ENCODE data around the gene TTC28.

Gene TTC28

DNA sequence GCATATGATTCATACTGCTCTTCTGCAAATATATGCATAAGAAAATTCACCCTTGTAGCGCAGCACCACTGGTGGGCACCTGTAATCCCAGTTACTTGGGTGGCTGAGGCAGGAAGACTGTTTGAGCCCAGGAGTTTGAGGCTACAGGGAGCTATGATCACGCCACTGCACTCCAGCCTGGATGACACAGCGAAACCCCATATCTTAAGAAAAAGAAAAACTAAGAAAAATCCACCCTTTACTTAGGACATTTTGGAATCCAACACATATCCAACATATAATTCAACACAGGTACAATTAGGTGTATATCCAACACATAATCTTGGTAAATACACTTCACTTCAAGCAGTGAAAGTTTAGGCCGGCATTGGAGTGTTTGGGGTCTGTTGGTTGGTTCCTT, 505.1 kb downstream of the TTC28 start:
- H3K9ac ChIP-seq (ENCODE audit: low read depth, low read length, poor library complexity, severe bottlenecking): no peak overlapping the region
- H3K4me1 ChIP-seq (ENCODE audit: insufficient read depth, low read length, poor library complexity, severe bottlenecking): peaks cover 48% of the 10 kb centered on the region
- no peak overlapping the region for H3K4me3 ChIP-seq (ENCODE audit: low read length, poor library complexity, severe bottlenecking)
- peak overlapping the region; percentile 1 for H3K4me2 ChIP-seq (ENCODE audit: low read depth, low read length, poor library complexity, severe bottlenecking)
- no peaks in the 10 kb centered on the region for H3K27me3 ChIP-seq (ENCODE audit: insufficient read depth, low read length, poor library complexity, severe bottlenecking)
- no peak overlapping the region for H2AFZ ChIP-seq (ENCODE audit: low read length)
- peaks cover 16% of the 10 kb centered on the region for H3F3A ChIP-seq (ENCODE audit: low read depth)
- H3K9me3 ChIP-seq (ENCODE audit: insufficient read depth, low read depth, low read length): peaks cover 6% of the 10 kb centered on the region; the same call in 1 of the 2 replicates
- 0 out of 2 replicates have a peak, but pooled peaks cover 8% of the 10 kb centered on the region for H3K36me3 ChIP-seq (ENCODE audit: insufficient read depth, low read length)
- peaks cover 89% of the 10 kb centered on the region for H3K79me2 ChIP-seq (ENCODE audit: insufficient read depth, low read length)
- TF ChIP-seq, protein P1, sequence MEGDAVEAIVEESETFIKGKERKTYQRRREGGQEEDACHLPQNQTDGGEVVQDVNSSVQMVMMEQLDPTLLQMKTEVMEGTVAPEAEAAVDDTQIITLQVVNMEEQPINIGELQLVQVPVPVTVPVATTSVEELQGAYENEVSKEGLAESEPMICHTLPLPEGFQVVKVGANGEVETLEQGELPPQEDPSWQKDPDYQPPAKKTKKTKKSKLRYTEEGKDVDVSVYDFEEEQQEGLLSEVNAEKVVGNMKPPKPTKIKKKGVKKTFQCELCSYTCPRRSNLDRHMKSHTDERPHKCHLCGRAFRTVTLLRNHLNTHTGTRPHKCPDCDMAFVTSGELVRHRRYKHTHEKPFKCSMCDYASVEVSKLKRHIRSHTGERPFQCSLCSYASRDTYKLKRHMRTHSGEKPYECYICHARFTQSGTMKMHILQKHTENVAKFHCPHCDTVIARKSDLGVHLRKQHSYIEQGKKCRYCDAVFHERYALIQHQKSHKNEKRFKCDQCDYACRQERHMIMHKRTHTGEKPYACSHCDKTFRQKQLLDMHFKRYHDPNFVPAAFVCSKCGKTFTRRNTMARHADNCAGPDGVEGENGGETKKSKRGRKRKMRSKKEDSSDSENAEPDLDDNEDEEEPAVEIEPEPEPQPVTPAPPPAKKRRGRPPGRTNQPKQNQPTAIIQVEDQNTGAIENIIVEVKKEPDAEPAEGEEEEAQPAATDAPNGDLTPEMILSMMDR (conservative IDR thresholded peaks at IDR 0.05; ENCODE audit: low read length): no peak
- TF ChIP-seq EZH2phosphoT487 (IDR thresholded peaks at IDR 0.05; ENCODE audit: borderline replicate concordance): no peak
- no peaks in the 10 kb centered on the region for H3K9me2 ChIP-seq (replicated peaks; ENCODE audit: low read depth, low read length)
- H4K20me1 ChIP-seq (ENCODE audit: insufficient read depth, low read length, poor library complexity, severe bottlenecking): peaks cover 4% of the 10 kb centered on the region

DNA sequence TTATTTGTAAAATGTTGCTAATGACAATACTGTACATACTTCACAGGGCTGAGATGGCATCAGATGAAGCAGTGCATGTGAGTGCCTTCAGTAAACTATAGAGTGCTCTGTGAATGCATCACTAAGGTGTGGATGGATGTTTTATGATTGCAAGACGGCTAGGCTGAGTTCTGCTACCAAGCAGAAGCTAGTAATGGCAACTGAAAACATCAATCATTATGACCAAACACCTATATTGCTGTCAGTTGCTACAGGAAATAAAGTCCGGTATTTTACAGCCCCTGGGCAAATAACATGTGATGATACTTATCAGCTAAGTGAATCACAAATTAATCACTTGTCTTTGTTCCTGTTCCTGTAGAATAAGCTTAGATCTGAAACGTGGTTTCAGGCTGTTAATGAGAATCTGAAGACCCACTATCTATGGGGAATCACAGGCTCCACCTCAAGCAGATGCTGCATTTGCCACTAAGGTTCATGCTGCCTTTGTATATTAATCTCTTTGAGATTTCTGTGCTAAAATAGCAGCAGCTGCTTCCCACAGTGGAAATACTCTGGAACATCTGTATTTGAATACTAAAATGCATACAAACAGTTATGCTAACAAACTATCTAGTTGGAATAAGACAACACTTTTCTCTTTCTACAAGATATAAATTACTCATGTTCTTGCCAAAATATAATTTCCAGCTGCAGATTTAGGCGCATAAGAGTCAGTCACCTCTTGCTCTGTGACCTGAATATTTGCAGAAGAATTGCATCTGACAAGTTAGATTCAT, 506.6 kb downstream of the TTC28 start:
- Histone ChIP-seq H3K27me3 (ENCODE audit: insufficient read depth, low read length, poor library complexity, severe bottlenecking) (no peaks in the 10 kb centered on the region), H3K9ac (ENCODE audit: low read depth, low read length, poor library complexity, severe bottlenecking) (peak overlapping the region; percentile 65), H3K9me2 (replicated peaks; ENCODE audit: low read depth, low read length) (no peaks in the 10 kb centered on the region), H3K4me3 (ENCODE audit: low read length, poor library complexity, severe bottlenecking) (peak overlapping the region; percentile 27), H2AFZ (ENCODE audit: low read length) (no peak overlapping the region), H3F3A (ENCODE audit: low read depth) (peaks cover 16% of the 10 kb centered on the region), H3K79me2 (ENCODE audit: insufficient read depth, low read length) (peaks cover 75% of the 10 kb centered on the region), H3K9me3 (ENCODE audit: insufficient read depth, low read depth, low read length) (peaks cover 6% of the 10 kb centered on the region; the same call in 1 of the 2 replicates), H3K36me3 (ENCODE audit: insufficient read depth, low read length) (0 out of 2 replicates have a peak, but pooled peaks cover 8% of the 10 kb centered on the region), H3K4me1 (ENCODE audit: insufficient read depth, low read length, poor library complexity, severe bottlenecking) (peaks cover 48% of the 10 kb centered on the region), H4K20me1 (ENCODE audit: insufficient read depth, low read length, poor library complexity, severe bottlenecking) (peaks cover 4% of the 10 kb centered on the region), H3K4me2 (ENCODE audit: low read depth, low read length, poor library complexity, severe bottlenecking) (peak overlapping the region; percentile 61)
- TF ChIP-seq EZH2phosphoT487 (IDR thresholded peaks at IDR 0.05; ENCODE audit: borderline replicate concordance): peak; percentile 40; the same call in 1 of the 2 replicates
- TF ChIP-seq, protein P1 (conservative IDR thresholded peaks at IDR 0.05; ENCODE audit: low read length): no peak

DNA sequence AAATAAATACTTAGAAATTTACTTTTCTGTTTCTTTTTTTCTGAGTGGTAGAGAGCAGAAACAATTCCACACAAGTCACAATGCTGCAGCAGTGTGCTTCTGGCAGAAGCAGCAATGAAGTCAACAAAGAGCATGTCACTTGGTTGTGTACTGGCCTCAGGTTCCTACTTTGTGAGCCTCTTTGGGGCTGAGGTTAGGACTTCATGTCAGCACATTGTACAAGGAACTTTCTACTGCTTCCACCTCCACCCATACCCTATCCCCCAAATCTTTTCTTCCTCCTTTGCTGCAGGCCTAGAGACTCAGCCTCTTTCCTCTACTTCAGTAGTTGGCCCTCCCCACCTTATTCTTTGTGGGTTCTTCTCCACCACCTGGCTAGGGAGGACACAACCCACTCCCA, 507.9 kb downstream of the TTC28 start:
- Histone ChIP-seq H3K27me3 (ENCODE audit: insufficient read depth, low read length, poor library complexity, severe bottlenecking) (no peaks in the 10 kb centered on the region), H3K9ac (ENCODE audit: low read depth, low read length, poor library complexity, severe bottlenecking) (peak overlapping the region; percentile 65), H3K9me3 (ENCODE audit: insufficient read depth, low read depth, low read length) (peaks cover 6% of the 10 kb centered on the region; the same call in 1 of the 2 replicates), H3K4me2 (ENCODE audit: low read depth, low read length, poor library complexity, severe bottlenecking) (peak overlapping the region; percentile 61), H4K20me1 (ENCODE audit: insufficient read depth, low read length, poor library complexity, severe bottlenecking) (peaks cover 4% of the 10 kb centered on the region), H3K4me1 (ENCODE audit: insufficient read depth, low read length, poor library complexity, severe bottlenecking) (peaks cover 48% of the 10 kb centered on the region), H3K4me3 (ENCODE audit: low read length, poor library complexity, severe bottlenecking) (peak overlapping the region; percentile 10), H3K36me3 (ENCODE audit: insufficient read depth, low read length) (0 out of 2 replicates have a peak, but pooled peaks cover 8% of the 10 kb centered on the region), H2AFZ (ENCODE audit: low read length) (no peak overlapping the region), H3K9me2 (replicated peaks; ENCODE audit: low read depth, low read length) (no peaks in the 10 kb centered on the region), H3F3A (ENCODE audit: low read depth) (peaks cover 16% of the 10 kb centered on the region), H3K79me2 (ENCODE audit: insufficient read depth, low read length) (peaks cover 67% of the 10 kb centered on the region)
- no peak for TF ChIP-seq EZH2phosphoT487 (IDR thresholded peaks at IDR 0.05; ENCODE audit: borderline replicate concordance)
- TF ChIP-seq, protein P1 (conservative IDR thresholded peaks at IDR 0.05; ENCODE audit: low read length): no peak

All from Loucy (cell line).